K562 (cell line): ENCODE measurements around the gene VWA7. TPM values are rescaled to one million over a fixed set of nuclear protein-coding genes. Genes with fewer than 3 reads are reported as not detected.

Experiments used
- ADNP ChIP-seq: fragments of 200-800 bp; sonication (Bioruptor generic); IDR thresholded peaks from 2 replicates; pipeline ENCODE4 v1.6.1; 2016; ENCODE audit warnings: missing genetic modification characterization, missing compliant biosample characterization
- GABPA ChIP-seq: fragments of 200-800 bp; sonication (Bioruptor generic); conservative IDR thresholded peaks from 2 replicates; pipeline ENCODE4 v1.6.1; 2016; ENCODE audit warnings: low read depth, missing genetic modification characterization, missing compliant biosample characterization
- HMG20A ChIP-seq: fragments of 450-650 bp; formaldehyde crosslinking; conservative IDR thresholded peaks from 2 replicates; pipeline ENCODE4 v1.4.0; 2020; ENCODE audit warnings: mild to moderate bottlenecking, mixed read lengths
- JUNB ChIP-seq: fragments of 450-650 bp; formaldehyde crosslinking; conservative IDR thresholded peaks from 2 replicates; pipeline ENCODE4 v1.4.0; 2020; ENCODE audit warnings: mild to moderate bottlenecking
- KDM5B ChIP-seq: fragments of 200-600 bp; sonication (generic); IDR thresholded peaks from 2 replicates; pipeline ENCODE4 v1.6.1; 2012; ENCODE audit warnings: low read depth, mild to moderate bottlenecking, moderate library complexity, low read length, control low read depth, inconsistent platforms; ENCODE audit not compliant: insufficient replicate concordance
- MTA1 ChIP-seq: fragments of 450-650 bp; IDR thresholded peaks from 2 replicates; pipeline ENCODE4 v1.6.1; 2017; ENCODE audit warnings: borderline replicate concordance
- NCOA1 ChIP-seq: fragments of 450-650 bp; IDR thresholded peaks from 2 replicates; pipeline ENCODE4 v1.6.1; 2016; ENCODE audit warnings: low read depth
- NRF1 ChIP-seq, 2 experiments: fragments of 450-650 bp; IDR thresholded peaks in 1 of 2; conservative IDR thresholded peaks in 1 of 2; 2 replicates each; pipeline ENCODE4 v1.6.1; 2014; ENCODE audit warnings: mild to moderate bottlenecking in 2 of 2
- RHOXF2B ChIP-seq: fragments of 250-450 bp; sonication (Bioruptor Pico); conservative IDR thresholded peaks from 2 replicates; pipeline ENCODE4 v1.5.1; 2021
- RREB1 ChIP-seq: fragments of 250-450 bp; sonication (Bioruptor Pico); IDR thresholded peaks from 2 replicates; pipeline ENCODE4 v1.4.0; 2020
- THAP7 ChIP-seq: fragments of 250-450 bp; sonication (Bioruptor Pico); IDR thresholded peaks from 2 replicates; pipeline ENCODE4 v1.5.0; 2021
- ZBTB43 ChIP-seq: sonication (generic); formaldehyde crosslinking; IDR thresholded peaks from 2 replicates; pipeline ENCODE4 v1.8.0; 2023; ENCODE audit warnings: mild to moderate bottlenecking, missing genetic modification reagents
- polyA plus RNA-seq, 8 experiments: library from polyadenylated mRNA; depleted of rRNA in 4 of 8; stranded (reverse) in 5 of 8; unstranded in 3 of 8; fragments of >200 nt; fragmentation: Nextera tagmentation in 2 of 8; fragmentation: Illumina TruSeq in 1 of 8; extraction: Ambion mirVana in 2 of 8; extraction: Trizol in 1 of 8; gene quantifications; 2 replicates each; pipeline versions ENCODE4 v1.2.1 to v1.2.3, GENCODE V29; 2011 to 2014; ENCODE audit warnings: inconsistent platforms in 1 of 8, missing spikeins in 1 of 8
- total RNA-seq, 7 experiments: library from RNA; depleted of rRNA in 6 of 7; stranded (reverse); fragments of >200 nt in 6 of 7; fragmentation: Illumina TruSeq in 2 of 7; extraction: Trizol in 2 of 7; gene quantifications; 2 replicates each; pipeline versions ENCODE4 v1.2.1 to v1.2.3, GENCODE V29; 2011 to 2021; ENCODE audit warnings: low replicate concordance in 1 of 7

VWA7 gene
- total and polyA plus RNA-seq, 9 of the 15 experiments (the other 6 are each of a cell fraction or from before 2014, with no cell fraction given) = 0.18 to 2.9 (median 0.95) TPM

- TF ChIP-seq RREB1 (CRISPR knock-in tag) (no peak), RHOXF2B (CRISPR knock-in tag) (peak; percentile 79; the same call in 1 of the 2 replicates), THAP7 (CRISPR knock-in tag) (no peak; the same call in 1 of the 2 replicates), NCOA1 (no peak), JUNB (peak; percentile 91), ADNP (tag) (no peak), GABPA (tag) (no peak), NRF1 (conservative IDR thresholded peaks at IDR 0.05 in 1 of 2, IDR thresholded peaks at IDR 0.05 in 1 of 2) (peak; percentile 39 to 54; a peak in 3 of 4 replicates), HMG20A (CRISPR knock-in tag) (no peak), MTA1 (0 out of 2 replicates have a peak, but pooled peaks have one; percentile 39), KDM5B (peak; percentile 88), ZBTB43 (peak; percentile 94; the same call in 1 of the 2 replicates)
Measured at GRCh38 chr6:31736021-31736767, 40.9 kb downstream of the VWA7 start, which contains the start of gene CLIC1 (continued).
